Upper lobe of left lung (tissue), 4 donors: ENCODE measurements around the gene CCNA2.

Source experiments
- EP300 ChIP-seq, 4 donors: sonication (generic); formaldehyde crosslinking; IDR thresholded peaks; one replicate each; pipeline ENCODE4 v1.5.1; 2017; ENCODE audit warnings: antibody characterized with exemption in 4 of 4, control low read depth in 2 of 4
- POLR2AphosphoS5 ChIP-seq, 2 donors: sonication (generic); formaldehyde crosslinking; IDR thresholded peaks; one replicate each; pipeline ENCODE4 v1.5.1; 2017; ENCODE audit warnings: antibody characterized with exemption in 2 of 2

GRCh38 chr4:121799208-121799823 is 24.4 kb downstream of the CCNA2 start:
- TF ChIP-seq POLR2AphosphoS5 (IDR thresholded peaks at IDR 0.05) (no peak), EP300 (IDR thresholded peaks at IDR 0.05) (no peak)
